T-helper 1 cell treated with Interleukin-12 subunit alpha and Interleukin-12 subunit beta and Interleukin-4 antibody, amounts not matched to agents 30 μg/mL and 1 μg/mL, for 36 hours (primary cell): ENCODE data around the gene TPH1.
A peak's percentile ranks its signal among the peaks of the same experiment; 100 is the strongest.
"Not testable (repeated sequence)": the region's sequence is repeated elsewhere in the genome, so short reads cannot be mapped to it uniquely, and the experiment has no call there.

Experiments
- H3K27ac Mint-ChIP-seq: one replicate; pipeline ENCODE4 v1.8.0; 2021; ENCODE audit warnings: mild to moderate bottlenecking, mixed read lengths
- H3K27me3 Mint-ChIP-seq: one replicate; pipeline ENCODE4 v1.8.0; 2021; ENCODE audit warnings: low read depth, mixed read lengths
- H3K36me3 Mint-ChIP-seq: one replicate; pipeline ENCODE4 v1.8.0; 2021; ENCODE audit warnings: low read depth, mixed read lengths
- H3K4me1 Mint-ChIP-seq: one replicate; pipeline ENCODE4 v1.8.0; 2021; ENCODE audit warnings: low read depth, mixed read lengths
- H3K4me3 Mint-ChIP-seq: one replicate; pipeline ENCODE4 v1.8.0; 2021; ENCODE audit warnings: mild to moderate bottlenecking, moderate library complexity, mixed read lengths
- H3K9me3 Mint-ChIP-seq: one replicate; pipeline ENCODE4 v1.8.0; 2021; ENCODE audit warnings: mixed read lengths

The TPH1 gene

DNA sequence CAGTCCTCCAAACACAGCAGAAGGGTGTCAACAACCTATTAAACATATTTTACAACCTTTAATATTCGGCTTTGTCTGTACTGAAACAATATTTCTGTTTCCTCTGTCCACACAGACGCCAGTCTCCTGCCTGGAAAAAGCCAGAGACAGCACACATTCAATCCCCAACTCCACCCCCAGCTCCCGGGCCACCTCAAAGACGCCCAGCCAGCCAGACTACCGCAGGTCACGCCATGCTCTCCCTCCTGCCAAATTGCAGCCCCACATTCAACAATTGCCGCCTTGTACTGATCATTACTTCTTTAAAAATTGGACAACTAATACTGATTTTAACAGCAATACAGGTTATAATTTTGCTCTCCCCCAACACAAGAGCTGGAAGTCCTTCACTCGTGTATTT, 34.4 kb downstream of the TPH1 start:
- H3K9me3 Mint-ChIP-seq, result no peaks in the 10 kb centered on the region
- peak overlapping the region; percentile 91 for H3K4me3 Mint-ChIP-seq
- peak overlapping the region; percentile 75 for H3K27ac Mint-ChIP-seq

DNA sequence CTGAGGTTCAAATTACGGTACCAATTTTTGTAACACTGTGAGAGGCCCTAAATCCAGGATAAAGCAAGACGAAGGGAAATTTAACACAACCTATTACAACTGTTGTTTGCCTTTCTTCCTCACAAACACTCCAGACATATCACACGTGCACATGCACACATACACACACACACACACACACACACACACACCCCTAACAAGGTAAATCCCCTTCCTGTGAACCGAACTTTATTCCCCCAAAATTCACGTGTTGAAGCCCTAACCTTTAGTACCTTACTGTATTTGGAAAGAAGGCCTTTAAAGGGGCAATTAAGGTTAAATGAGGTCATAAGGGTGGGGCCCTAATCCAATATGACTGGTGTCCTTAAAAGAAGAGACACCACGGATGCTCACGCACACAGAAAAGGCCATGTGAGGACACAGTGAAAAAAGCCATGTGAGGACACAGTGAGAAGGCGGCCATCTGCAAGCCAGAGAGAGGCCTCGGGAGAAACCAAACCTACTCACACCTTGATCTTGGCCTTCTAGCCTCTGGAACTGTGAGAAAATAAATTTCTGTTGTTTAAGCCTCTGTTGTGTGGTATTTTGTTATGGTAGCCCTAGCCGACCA, 35.0 kb downstream of the TPH1 start:
- H3K4me3 Mint-ChIP-seq, result peak overlapping the region; percentile 91
- H3K36me3 Mint-ChIP-seq, result peaks cover 4% of the 10 kb centered on the region
- no peaks in the 10 kb centered on the region for H3K9me3 Mint-ChIP-seq
- no peak overlapping the region for H3K27ac Mint-ChIP-seq
- peaks cover 6% of the 10 kb centered on the region for H3K27me3 Mint-ChIP-seq
- peaks cover 22% of the 10 kb centered on the region for H3K4me1 Mint-ChIP-seq

More for the DNA sequence above, 34.4 kb downstream of the TPH1 start:
- H3K27me3 Mint-ChIP-seq, result peaks cover 6% of the 10 kb centered on the region
- H3K4me1 Mint-ChIP-seq, result peaks cover 22% of the 10 kb centered on the region
- peaks cover 1% of the 10 kb centered on the region for H3K36me3 Mint-ChIP-seq

DNA sequence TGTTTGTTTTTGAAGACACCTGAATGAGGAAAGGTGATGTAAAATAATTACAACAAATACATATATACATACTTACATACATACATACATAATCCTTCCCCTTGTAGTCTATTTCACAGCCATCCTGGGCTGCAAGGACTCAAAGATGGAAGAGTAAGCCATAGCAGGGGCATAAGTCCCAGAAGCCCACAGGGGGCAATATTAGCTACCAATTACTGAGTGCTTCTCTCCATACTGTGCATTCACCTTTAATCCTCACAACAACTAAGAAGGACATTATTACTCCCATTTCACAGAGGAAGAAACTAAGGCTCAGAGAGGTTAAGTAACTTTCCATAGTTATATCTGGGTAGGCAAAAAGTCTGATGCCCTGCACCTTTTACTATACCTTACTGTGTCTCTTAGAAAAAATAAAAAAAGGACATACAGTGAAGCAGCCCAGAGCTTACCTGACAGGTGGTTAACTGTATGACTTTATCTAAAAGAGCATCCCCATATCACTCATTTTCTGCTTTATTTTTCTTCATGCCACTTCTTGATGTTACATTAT, 35.9 kb downstream of the TPH1 start:
- Mint-ChIP-seq H3K27ac (no peak overlapping the region), H3K9me3 (no peaks in the 10 kb centered on the region), H3K27me3 (peaks cover 5% of the 10 kb centered on the region), H3K4me3 (no peak overlapping the region), H3K36me3 (peaks cover 11% of the 10 kb centered on the region), H3K4me1 (peaks cover 22% of the 10 kb centered on the region)

DNA sequence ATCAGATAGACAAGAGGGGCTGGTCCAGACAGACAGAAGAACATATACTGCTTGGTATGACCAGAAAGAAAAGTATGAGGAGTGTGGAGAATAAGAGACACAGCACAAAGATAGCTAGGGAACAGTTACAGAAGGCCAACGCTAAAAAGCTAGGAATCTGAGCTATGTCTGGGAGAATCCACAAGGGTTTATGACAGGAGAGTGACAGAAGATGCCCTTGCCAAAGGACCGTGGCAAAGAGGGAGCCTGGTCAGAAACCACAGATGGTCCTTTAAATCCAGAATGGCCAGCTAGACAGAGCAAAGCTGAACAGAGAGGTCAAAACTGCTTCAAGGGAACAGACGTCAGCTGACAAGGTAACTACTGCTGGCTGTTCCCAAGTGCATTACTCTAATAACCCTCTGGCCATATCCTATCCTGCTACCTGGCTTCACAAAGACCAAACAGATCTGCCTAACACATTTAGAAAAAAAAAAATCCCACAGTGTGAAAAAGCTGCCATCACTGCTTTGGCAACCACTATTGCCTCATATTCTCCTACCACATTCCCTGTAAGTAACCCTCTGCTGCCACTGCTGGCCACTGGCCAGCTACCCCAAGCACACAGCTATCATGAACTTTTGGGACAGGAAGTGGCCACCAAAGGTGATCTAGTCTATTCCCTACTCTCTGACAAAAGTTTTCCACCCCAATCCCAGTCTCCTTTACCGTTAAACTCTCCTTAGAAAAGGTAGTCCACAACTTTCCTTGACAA, 40.5 kb downstream of the TPH1 start:
- Mint-ChIP-seq H3K27me3 (no peaks in the 10 kb centered on the region), H3K36me3 (peaks cover 25% of the 10 kb centered on the region), H3K27ac (no peak overlapping the region), H3K4me1 (peaks cover under 1% of the 10 kb centered on the region), H3K9me3 (no peaks in the 10 kb centered on the region), H3K4me3 (no peak overlapping the region)

DNA sequence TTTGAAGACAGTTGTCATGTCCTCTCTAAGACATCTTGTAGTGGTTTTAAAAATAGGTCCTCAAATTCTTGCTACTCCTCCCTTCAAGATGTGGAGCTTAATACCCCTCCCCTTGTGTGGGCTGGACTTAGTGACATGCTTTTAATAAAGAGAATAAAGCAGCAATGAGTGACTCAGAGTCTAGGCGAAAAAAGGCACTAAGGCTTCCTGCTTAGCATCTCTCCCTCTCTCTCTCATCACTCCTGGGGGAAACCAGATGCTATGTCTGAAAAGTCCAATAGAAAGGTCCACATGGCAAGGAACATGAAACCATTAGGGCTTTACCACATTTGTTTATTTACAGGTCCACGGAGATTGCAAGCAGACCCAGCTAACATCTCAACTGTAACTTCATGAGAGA, 44.9 kb downstream of the TPH1 start:
- Mint-ChIP-seq H3K4me3 (no peak overlapping the region), H3K9me3 (no peaks in the 10 kb centered on the region), H3K27me3 (no peaks in the 10 kb centered on the region), H3K4me1 (no peaks in the 10 kb centered on the region), H3K27ac (no peak overlapping the region), H3K36me3 (peaks cover 37% of the 10 kb centered on the region)

DNA sequence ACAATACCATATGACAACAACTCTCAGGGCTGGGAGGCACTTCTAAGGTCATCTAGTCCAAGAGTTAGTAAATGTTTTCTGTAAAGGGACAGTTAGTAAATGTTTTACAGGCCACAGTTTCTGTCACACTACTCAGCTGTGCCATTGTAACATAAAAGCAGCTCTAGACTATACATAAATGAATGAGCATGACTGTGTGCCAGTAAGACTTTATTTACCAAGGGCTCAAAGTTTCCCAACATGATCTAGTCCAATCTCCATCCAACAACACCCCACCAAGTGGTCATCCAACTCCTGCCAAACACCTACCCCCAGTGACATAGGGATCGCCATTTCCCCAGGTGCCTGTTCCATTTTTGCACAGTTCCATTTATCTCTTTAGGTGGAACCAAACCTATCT, 45.3 kb downstream of the TPH1 start:
- Mint-ChIP-seq H3K36me3 (peaks cover 35% of the 10 kb centered on the region), H3K4me1 (no peaks in the 10 kb centered on the region), H3K27me3 (no peaks in the 10 kb centered on the region), H3K4me3 (no peak overlapping the region), H3K9me3 (no peaks in the 10 kb centered on the region), H3K27ac (no peak overlapping the region)

DNA sequence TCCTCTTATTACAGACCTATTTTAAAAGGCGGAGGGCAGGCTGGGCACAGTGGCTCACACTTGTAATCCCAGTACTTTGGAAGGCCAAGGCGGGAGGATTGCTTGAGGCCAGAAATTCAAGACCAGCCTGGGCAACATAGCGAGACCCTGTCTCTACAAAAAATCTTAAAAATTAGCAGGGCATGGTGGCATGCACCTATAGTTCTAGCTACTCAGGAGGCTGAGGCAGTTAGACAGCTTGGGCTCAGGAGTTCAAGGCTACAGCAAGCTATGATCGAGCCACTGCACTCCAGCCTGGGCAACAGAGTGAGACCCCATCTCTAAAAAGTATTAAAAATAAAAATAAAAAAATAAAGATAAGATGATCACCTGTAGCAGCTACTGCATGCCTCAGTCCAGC, 45.9 kb downstream of the TPH1 start:
- peaks cover 31% of the 10 kb centered on the region for H3K36me3 Mint-ChIP-seq
- H3K4me3 Mint-ChIP-seq, H3K27ac Mint-ChIP-seq, H3K4me1 Mint-ChIP-seq, H3K27me3 Mint-ChIP-seq, H3K9me3 Mint-ChIP-seq: not testable (repeated sequence)
